Keratinocyte (primary cell): ENCODE results near the gene TIMP2. TPM values are rescaled to one million over a fixed set of nuclear protein-coding genes. Genes with fewer than 3 reads are reported as not detected.

ENCODE experiments used
- DNase-seq: peaks from one replicate; pipeline ENCODE4 v3.0.0-alpha.2; 2011; ENCODE audit warnings: low read depth, missing footprints, low spot score
- FAIRE-seq: peaks from 2 replicates; lab custom pipeline; 2011; peaks lifted over from hg19 to GRCh38; lab: Jason Lieb, UNC
- H2AFZ ChIP-seq: 2 replicates; pipeline ENCODE4 v1.6.0; 2012; ENCODE audit warnings: low read length, control low read depth, inconsistent platforms; ENCODE audit not compliant: control insufficient read depth
- H3K27ac ChIP-seq: 2 replicates; pipeline ENCODE4 v1.5.1; 2011; ENCODE audit warnings: low read length; ENCODE audit not compliant: control insufficient read depth, insufficient read depth
- H3K27me3 ChIP-seq: 3 replicates; pipeline ENCODE4 v1.6.0; 2011; ENCODE audit warnings: low read length; ENCODE audit not compliant: control insufficient read depth, insufficient read depth; ENCODE audit errors: extremely low read depth
- H3K36me3 ChIP-seq, 2 experiments: 2 replicates in 1 of 2; 3 replicates in 1 of 2; pipeline ENCODE4 v1.5.1; 2011; ENCODE audit warnings: low read length in 2 of 2, mild to moderate bottlenecking in 1 of 2; ENCODE audit not compliant: control insufficient read depth in 2 of 2, insufficient read depth in 2 of 2; ENCODE audit errors: extremely low read depth in 1 of 2
- H3K4me1 ChIP-seq: 3 replicates; pipeline ENCODE4 v1.5.1; 2011; ENCODE audit warnings: low read length; ENCODE audit not compliant: control insufficient read depth, insufficient read depth; ENCODE audit errors: extremely low read depth
- H3K4me2 ChIP-seq: 3 replicates; pipeline ENCODE4 v1.6.0; 2011; ENCODE audit warnings: low read depth, low read length; ENCODE audit not compliant: control insufficient read depth, insufficient read depth; ENCODE audit errors: extremely low read depth
- H3K4me3 ChIP-seq, 3 experiments: fragments of 200-600 bp in 1 of 3; sonication (generic) in 1 of 3; 2 replicates in 2 of 3; 3 replicates in 1 of 3; pipeline ENCODE4 v1.5.1; 2011 to 2016; ENCODE audit warnings: low read length in 3 of 3, mild to moderate bottlenecking in 3 of 3, control low read depth in 2 of 3, inconsistent platforms in 1 of 3, low read depth in 1 of 3, mixed read lengths in 1 of 3, mixed run types in 1 of 3, moderate library complexity in 1 of 3; ENCODE audit not compliant: control insufficient read depth in 2 of 3, insufficient read depth in 2 of 3; ENCODE audit errors: extremely low read depth in 1 of 3
- H3K79me2 ChIP-seq: 2 replicates; pipeline ENCODE4 v1.6.0; 2012; ENCODE audit warnings: low read length; ENCODE audit not compliant: control insufficient read depth, insufficient read depth
- H3K9ac ChIP-seq: 3 replicates; pipeline ENCODE4 v1.6.0; 2011; ENCODE audit warnings: low read length; ENCODE audit not compliant: control insufficient read depth, insufficient read depth; ENCODE audit errors: extremely low read depth
- H3K9me1 ChIP-seq: 3 replicates; pipeline ENCODE4 v1.6.0; 2011; ENCODE audit warnings: low read length; ENCODE audit not compliant: control insufficient read depth, insufficient read depth; ENCODE audit errors: extremely low read depth
- H3K9me3 ChIP-seq: 2 replicates; pipeline ENCODE4 v1.5.1; 2012; ENCODE audit warnings: low read depth, low read length; ENCODE audit not compliant: control insufficient read depth
- H4K20me1 ChIP-seq: 3 replicates; pipeline ENCODE4 v1.6.0; 2011; ENCODE audit warnings: low read length; ENCODE audit not compliant: control insufficient read depth, insufficient read depth; ENCODE audit errors: extremely low read depth
- CTCF ChIP-seq, 3 experiments: IDR thresholded peaks in 1 of 3; conservative IDR thresholded peaks in 1 of 3; optimal IDR thresholded peaks in 1 of 3; 2 replicates in 2 of 3; 3 replicates in 1 of 3; pipeline versions ENCODE3 to v1.5.1; 2011; ENCODE audit warnings: low read length in 3 of 3, mild to moderate bottlenecking in 3 of 3, moderate library complexity in 2 of 3, control low read depth in 1 of 3, inconsistent platforms in 1 of 3; ENCODE audit not compliant: insufficient read depth in 2 of 3; ENCODE audit errors: extremely low read depth in 1 of 3
- EZH2 ChIP-seq: IDR thresholded peaks from one replicate; pipeline ENCODE4 v1.6.1; 2012; ENCODE audit warnings: inconsistent platforms, mild to moderate bottlenecking, low read length, moderate library complexity
- dilution Hi-C: fragments of 300-500 bp; cut with MboI; formaldehyde crosslinking; loops from one replicate; pipeline ENCODE4 v1.7.0; 2020; ENCODE audit warnings: low sequenced_read_pairs; ENCODE audit not compliant: extremely low pct_ligation_motif_present
- polyA plus RNA-seq, 5 experiments: library from polyadenylated mRNA; depleted of rRNA in 3 of 5; stranded (reverse) in 3 of 5; stranded (forward) in 1 of 5; unstranded in 1 of 5; fragments of >200 nt; gene quantifications; 1 replicate in 1 of 5; 2 replicates in 3 of 5; 3 replicates in 1 of 5; pipeline versions ENCODE4 v1.2.1 to v1.2.3, GENCODE V29; 2011 to 2012; ENCODE audit warnings: missing spikeins in 2 of 5, low read depth in 1 of 5, low replicate concordance in 1 of 5

The TIMP2 gene
- polyA plus RNA-seq, 1 donor (not counting 4 experiments of a cell fraction or from before 2014, with no cell fraction given), result 1.2 TPM

GRCh38 chr17:78947235-78948149, 22.3 kb upstream of the TIMP2 start:
- no peak overlapping the region for H3K4me3 ChIP-seq
- DNase-seq (no peak), FAIRE-seq (no peak)
- H3K27ac ChIP-seq, result no peak overlapping the region
- peaks cover 9% of the 10 kb centered on the region for H3K27me3 ChIP-seq
- no peaks in the 10 kb centered on the region for H3K4me1 ChIP-seq
- H3K9me3 ChIP-seq, result peaks cover 4% of the 10 kb centered on the region
- no peak overlapping the region for H3K4me2 ChIP-seq
- H3K36me3 ChIP-seq, result no peaks in the 10 kb centered on the region
- no peaks in the 10 kb centered on the region for H3K9me1 ChIP-seq
- no peak overlapping the region for H3K9ac ChIP-seq
- dilution Hi-C loops, result no loop called here
- no peak for TF ChIP-seq EZH2
- TF ChIP-seq CTCF (optimal IDR thresholded peaks at IDR 0.05 in 1 of 3, IDR thresholded peaks at IDR 0.05 in 1 of 3, conservative IDR thresholded peaks at IDR 0.05 in 1 of 3; ENCODE audit: extremely low read depth in 1 of 3, insufficient read depth in 2 of 3, low read length in 3 of 3), result no peak
- no peaks in the 10 kb centered on the region for H3K79me2 ChIP-seq
- H2AFZ ChIP-seq, result no peak overlapping the region
- H4K20me1 ChIP-seq, result no peaks in the 10 kb centered on the region

GRCh38 chr17:78946631-78947030, 21.4 kb upstream of the TIMP2 start:
- TF ChIP-seq CTCF (optimal IDR thresholded peaks at IDR 0.05 in 1 of 3, IDR thresholded peaks at IDR 0.05 in 1 of 3, conservative IDR thresholded peaks at IDR 0.05 in 1 of 3; ENCODE audit: extremely low read depth in 1 of 3, insufficient read depth in 2 of 3, low read length in 3 of 3) (no peak), EZH2 (no peak)
- dilution Hi-C loops, result no loop called here
- no peaks in the 10 kb centered on the region for H3K79me2 ChIP-seq
- H3K27me3 ChIP-seq, result peaks cover 9% of the 10 kb centered on the region
- H3K9me3 ChIP-seq, result peaks cover 4% of the 10 kb centered on the region
- no peak overlapping the region for H3K4me3 ChIP-seq
- H3K27ac ChIP-seq, result no peak overlapping the region
- no peak for FAIRE-seq
- no peak overlapping the region for H3K9ac ChIP-seq
- H3K9me1 ChIP-seq, result no peaks in the 10 kb centered on the region
- no peak overlapping the region for H2AFZ ChIP-seq
- no peak overlapping the region for H3K4me2 ChIP-seq
- H3K36me3 ChIP-seq, result no peaks in the 10 kb centered on the region
- no peaks in the 10 kb centered on the region for H3K4me1 ChIP-seq
- H4K20me1 ChIP-seq, result no peaks in the 10 kb centered on the region
- DNase-seq, result no peak
